GM19025 (cell line): ENCODE data around the gene CDKN1A.

ENCODE experiments used
- ATAC-seq: cut with Tn5 transposase; IDR thresholded peaks from one replicate; pipeline ENCODE4 v1.9.1; 2021; ENCODE audit warnings: mild to moderate bottlenecking, low read depth, moderate library complexity; ENCODE audit not compliant: unreplicated experiment

Gene CDKN1A

DNA sequence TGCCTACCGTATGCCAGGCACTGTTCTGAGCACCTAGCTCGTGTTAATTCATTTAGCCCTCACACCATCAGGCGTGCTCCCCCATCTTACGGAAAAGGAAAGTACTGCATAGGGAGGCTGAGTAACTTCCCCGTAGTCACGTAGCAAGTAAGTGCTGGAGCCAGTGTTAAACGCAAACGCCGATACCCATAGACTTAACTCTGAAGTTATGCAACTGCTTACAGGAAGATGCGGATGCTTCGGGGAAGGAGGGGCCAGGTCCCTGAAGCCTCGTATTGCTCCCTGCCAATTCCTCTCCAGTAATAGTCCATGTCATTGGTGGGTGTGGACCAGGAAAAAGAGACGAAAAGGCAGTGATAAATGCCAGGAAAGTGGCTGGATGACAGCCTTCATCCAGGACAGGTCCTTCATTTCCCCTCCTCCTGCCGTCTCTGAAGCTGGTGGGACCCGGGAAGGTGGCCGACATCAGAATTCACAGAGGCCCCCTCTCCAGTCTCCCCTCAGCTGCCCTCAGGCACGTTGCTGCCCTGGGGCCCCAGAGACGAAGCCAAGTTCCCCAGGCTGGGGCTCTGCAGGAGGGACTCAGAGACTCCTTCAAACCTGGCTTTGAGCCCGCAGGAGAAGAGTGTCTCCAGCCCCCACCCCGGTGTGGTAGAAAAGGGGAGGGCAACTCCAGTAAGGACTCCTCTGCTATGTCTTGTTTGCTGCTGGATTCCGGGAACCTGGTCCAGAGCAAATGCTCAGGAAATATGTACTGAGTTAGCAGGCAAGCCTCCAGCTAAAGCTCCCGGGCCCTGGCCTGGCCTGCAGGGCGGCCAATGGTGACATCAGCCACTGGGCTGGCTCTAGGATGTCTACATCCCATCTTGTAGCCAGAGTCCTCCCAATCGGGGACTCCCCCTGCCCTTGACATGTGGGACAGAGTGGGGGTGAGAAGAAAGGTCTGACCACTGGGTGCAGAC is 56.9 kb downstream of the CDKN1A start:
- no peak for ATAC-seq
